Measurements from ENCODE around the gene UTP14A. TPM values are rescaled to one million over a fixed set of nuclear protein-coding genes. Genes with fewer than 3 reads are reported as not detected.

UTP14A gene
- total and polyA plus RNA-seq, 2 of the 13 experiments (the other 11 are each of a cell fraction or from before 2014, with no cell fraction given), result 7.4 to 19.0 TPM

- TF ChIP-seq, protein P1, sequence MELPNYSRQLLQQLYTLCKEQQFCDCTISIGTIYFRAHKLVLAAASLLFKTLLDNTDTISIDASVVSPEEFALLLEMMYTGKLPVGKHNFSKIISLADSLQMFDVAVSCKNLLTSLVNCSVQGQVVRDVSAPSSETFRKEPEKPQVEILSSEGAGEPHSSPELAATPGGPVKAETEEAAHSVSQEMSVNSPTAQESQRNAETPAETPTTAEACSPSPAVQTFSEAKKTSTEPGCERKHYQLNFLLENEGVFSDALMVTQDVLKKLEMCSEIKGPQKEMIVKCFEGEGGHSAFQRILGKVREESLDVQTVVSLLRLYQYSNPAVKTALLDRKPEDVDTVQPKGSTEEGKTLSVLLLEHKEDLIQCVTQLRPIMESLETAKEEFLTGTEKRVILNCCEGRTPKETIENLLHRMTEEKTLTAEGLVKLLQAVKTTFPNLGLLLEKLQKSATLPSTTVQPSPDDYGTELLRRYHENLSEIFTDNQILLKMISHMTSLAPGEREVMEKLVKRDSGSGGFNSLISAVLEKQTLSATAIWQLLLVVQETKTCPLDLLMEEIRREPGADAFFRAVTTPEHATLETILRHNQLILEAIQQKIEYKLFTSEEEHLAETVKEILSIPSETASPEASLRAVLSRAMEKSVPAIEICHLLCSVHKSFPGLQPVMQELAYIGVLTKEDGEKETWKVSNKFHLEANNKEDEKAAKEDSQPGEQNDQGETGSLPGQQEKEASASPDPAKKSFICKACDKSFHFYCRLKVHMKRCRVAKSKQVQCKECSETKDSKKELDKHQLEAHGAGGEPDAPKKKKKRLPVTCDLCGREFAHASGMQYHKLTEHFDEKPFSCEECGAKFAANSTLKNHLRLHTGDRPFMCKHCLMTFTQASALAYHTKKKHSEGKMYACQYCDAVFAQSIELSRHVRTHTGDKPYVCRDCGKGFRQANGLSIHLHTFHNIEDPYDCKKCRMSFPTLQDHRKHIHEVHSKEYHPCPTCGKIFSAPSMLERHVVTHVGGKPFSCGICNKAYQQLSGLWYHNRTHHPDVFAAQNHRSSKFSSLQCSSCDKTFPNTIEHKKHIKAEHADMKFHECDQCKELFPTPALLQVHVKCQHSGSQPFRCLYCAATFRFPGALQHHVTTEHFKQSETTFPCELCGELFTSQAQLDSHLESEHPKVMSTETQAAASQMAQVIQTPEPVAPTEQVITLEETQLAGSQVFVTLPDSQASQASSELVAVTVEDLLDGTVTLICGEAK (IDR thresholded peaks at IDR 0.05), result peak; percentile 54
- TF ChIP-seq, protein P1 (CRISPR knock-in tag; IDR thresholded peaks at IDR 0.05), result no peak; the same call in 1 of the 2 replicates
- no peak for TF ChIP-seq FOXC1 (CRISPR knock-in tag; IDR thresholded peaks at IDR 0.05; ENCODE audit: borderline replicate concordance)
- TF ChIP-seq SP5 (CRISPR knock-in tag; IDR thresholded peaks at IDR 0.05; ENCODE audit: borderline replicate concordance, low read depth), result peak; percentile 19; the same call in 1 of the 2 replicates
- TF ChIP-seq SNAI1 (CRISPR knock-in tag; IDR thresholded peaks at IDR 0.05; ENCODE audit: borderline replicate concordance), result 0 out of 2 replicates have a peak, but pooled peaks have one; percentile 57
- TF ChIP-seq ZNF790 (CRISPR knock-in tag; IDR thresholded peaks at IDR 0.05; ENCODE audit: borderline replicate concordance), result no peak
- no peak for TF ChIP-seq ZSCAN31 (CRISPR knock-in tag; IDR thresholded peaks at IDR 0.05; ENCODE audit: low read depth)
- no peak for TF ChIP-seq ZNF660 (CRISPR knock-in tag; IDR thresholded peaks at IDR 0.05; ENCODE audit: borderline replicate concordance, low read depth)
- TF ChIP-seq ZNF326 (CRISPR knock-in tag; IDR thresholded peaks at IDR 0.05; ENCODE audit: borderline replicate concordance), result no peak
- no peak for TF ChIP-seq HOMEZ (CRISPR knock-in tag; IDR thresholded peaks at IDR 0.05; ENCODE audit: low read depth)
- TF ChIP-seq KDM5B (CRISPR knock-in tag; IDR thresholded peaks at IDR 0.05; ENCODE audit: borderline replicate concordance), result peak; percentile 55; the same call in 1 of the 2 replicates
- TF ChIP-seq ZNF839 (CRISPR knock-in tag; IDR thresholded peaks at IDR 0.05; ENCODE audit: borderline replicate concordance), result no peak
- TF ChIP-seq ZNF431 (CRISPR knock-in tag; IDR thresholded peaks at IDR 0.05; ENCODE audit: borderline replicate concordance, low read depth), result peak; percentile 64; the same call in 1 of the 2 replicates
- no peak for TF ChIP-seq ARHGAP35 (CRISPR knock-in tag; IDR thresholded peaks at IDR 0.05; ENCODE audit: borderline replicate concordance)
- TF ChIP-seq, protein P2, sequence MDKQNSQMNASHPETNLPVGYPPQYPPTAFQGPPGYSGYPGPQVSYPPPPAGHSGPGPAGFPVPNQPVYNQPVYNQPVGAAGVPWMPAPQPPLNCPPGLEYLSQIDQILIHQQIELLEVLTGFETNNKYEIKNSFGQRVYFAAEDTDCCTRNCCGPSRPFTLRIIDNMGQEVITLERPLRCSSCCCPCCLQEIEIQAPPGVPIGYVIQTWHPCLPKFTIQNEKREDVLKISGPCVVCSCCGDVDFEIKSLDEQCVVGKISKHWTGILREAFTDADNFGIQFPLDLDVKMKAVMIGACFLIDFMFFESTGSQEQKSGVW (CRISPR knock-in tag; IDR thresholded peaks at IDR 0.05; ENCODE audit: borderline replicate concordance), result no peak
Observed at GRCh38 chrX:129905787-129906580, at the start of gene UTP14A (continued).

Measured in HepG2 (cell line).